SK-N-SH (cell line): ENCODE measurements around the gene MARK3. TPM values are rescaled to one million over a fixed set of nuclear protein-coding genes. Genes with fewer than 3 reads are reported as not detected.

Experiments used
- CTCF ChIA-PET: fragments of 300-600, 350-600 bp; formaldehyde crosslinking; extraction: SDS; loops from one replicate; lab custom pipeline; 2021; lab: Yijun Ruan, JAX
- POLR2A ChIA-PET: fragments of 350-600 bp; sonication (Branson Sonifier 250); formaldehyde crosslinking; extraction: SDS; loops from one replicate; lab custom pipeline; 2020; ENCODE audit warnings: antibody characterized with exemption, inconsistent platforms; lab: Yijun Ruan, JAX
- DNase-seq: peaks from one replicate; pipeline ENCODE4 v3.0.0; 2012
- H2AFZ ChIP-seq: fragments of 200-600 bp; sonication (generic); 2 replicates; pipeline ENCODE4 v1.8.1; 2016; ENCODE audit warnings: antibody characterized with exemption, mild to moderate bottlenecking, low read depth
- H3F3A ChIP-seq: fragments of 200-600 bp; sonication (generic); replicated peaks from 2 replicates; pipeline ENCODE3; 2016; ENCODE audit warnings: antibody characterized with exemption, mild to moderate bottlenecking; ENCODE audit not compliant: insufficient read depth
- H3K27ac ChIP-seq, 2 experiments: fragments of 200-500 bp in 1 of 2; fragments of 200-600 bp in 1 of 2; sonication (Bioruptor generic) in 1 of 2; sonication (generic), shearing (Covaris generic) in 1 of 2; 2 replicates each; pipeline versions ENCODE4 v1.5.1 to v1.6.1; 2014 to 2016; ENCODE audit warnings: low read depth in 2 of 2, inconsistent platforms in 1 of 2, low read length in 1 of 2, mild to moderate bottlenecking in 1 of 2, mixed read lengths in 1 of 2
- H3K27me3 ChIP-seq: fragments of 200-600 bp; sonication (generic), shearing (Covaris generic); 2 replicates; pipeline ENCODE4 v1.6.1; 2016; ENCODE audit warnings: mixed run types; ENCODE audit not compliant: insufficient read depth
- H3K36me3 ChIP-seq, 2 experiments: fragments of 200-500 bp in 1 of 2; fragments of 200-600 bp in 1 of 2; sonication (Bioruptor generic) in 1 of 2; sonication (generic) in 1 of 2; replicated peaks in 1 of 2; 2 replicates each; pipeline versions ENCODE3 to v1.5.1; 2014 to 2016; ENCODE audit warnings: low read length in 1 of 2, mild to moderate bottlenecking in 1 of 2; ENCODE audit not compliant: insufficient read depth in 2 of 2, control insufficient read depth in 1 of 2
- H3K4me1 ChIP-seq, 2 experiments: fragments of 200-500 bp in 1 of 2; fragments of 200-600 bp in 1 of 2; sonication (Bioruptor generic) in 1 of 2; sonication (generic), shearing (Covaris generic) in 1 of 2; 2 replicates each; pipeline versions ENCODE4 v1.5.1 to v1.6.1; 2014 to 2016; ENCODE audit warnings: low read depth in 1 of 2, low read length in 1 of 2, mixed run types in 1 of 2; ENCODE audit not compliant: insufficient read depth in 2 of 2, control insufficient read depth in 1 of 2
- H3K4me2 ChIP-seq: fragments of 200-600 bp; sonication (generic), shearing (Covaris generic); 2 replicates; pipeline ENCODE4 v1.6.1; 2017; ENCODE audit warnings: mixed run types
- H3K4me3 ChIP-seq, 2 experiments: fragments of 200-500 bp in 1 of 2; fragments of 200-600 bp in 1 of 2; sonication (Bioruptor generic) in 1 of 2; sonication (generic), shearing (Covaris generic) in 1 of 2; 2 replicates each; pipeline versions ENCODE4 v1.5.1 to v1.8.1; 2014 to 2016; ENCODE audit warnings: low read depth in 2 of 2, inconsistent platforms in 1 of 2, low read length in 1 of 2, mild to moderate bottlenecking in 1 of 2, mixed read lengths in 1 of 2, moderate library complexity in 1 of 2
- H3K79me2 ChIP-seq: fragments of 200-600 bp; sonication (generic); 2 replicates; pipeline ENCODE4 v1.8.1; 2017; ENCODE audit warnings: mild to moderate bottlenecking; ENCODE audit not compliant: insufficient read depth
- H3K9ac ChIP-seq: fragments of 200-600 bp; sonication (generic); 2 replicates; pipeline ENCODE4 v1.6.1; 2017; ENCODE audit warnings: mixed run types
- H3K9me2 ChIP-seq: fragments of 200-600 bp; sonication (generic); 2 replicates; pipeline ENCODE4 v1.6.1; 2017; ENCODE audit warnings: mixed run types
- H3K9me3 ChIP-seq: fragments of 200-600 bp; sonication (generic); 2 replicates; pipeline ENCODE4 v1.6.1; 2017; ENCODE audit warnings: mixed run types, mild to moderate bottlenecking, moderate library complexity
- H4K20me1 ChIP-seq: fragments of 200-600 bp; sonication (generic); 2 replicates; pipeline ENCODE4 v1.6.1; 2017; ENCODE audit warnings: mild to moderate bottlenecking, mixed run types; ENCODE audit not compliant: insufficient read depth
- CTCF ChIP-seq: fragments of 200-600 bp; sonication (generic); IDR thresholded peaks from 2 replicates; pipeline ENCODE4 v1.6.1; 2017; ENCODE audit warnings: antibody characterized with exemption, mild to moderate bottlenecking, moderate library complexity
- EZH2phosphoT487 ChIP-seq: fragments of 200-600 bp; sonication (generic); IDR thresholded peaks from 2 replicates; pipeline ENCODE4 v1.6.1; 2017; ENCODE audit warnings: low read depth, mixed run types, mild to moderate bottlenecking, antibody characterized with exemption, moderate library complexity, borderline replicate concordance
- FOXJ3 ChIP-seq: sonication (generic); formaldehyde crosslinking; IDR thresholded peaks from 2 replicates; pipeline ENCODE4 v1.5.1; 2020; ENCODE audit warnings: mild to moderate bottlenecking, missing genetic modification reagents
- IRF3 ChIP-seq: fragments of 150-350 bp; IDR thresholded peaks from 2 replicates; pipeline ENCODE4 v1.6.1; 2016; ENCODE audit warnings: mild to moderate bottlenecking, low read depth, low read length
- JUND ChIP-seq: IDR thresholded peaks from 2 replicates; pipeline ENCODE4 v1.4.0; 2012
- RAD21 ChIP-seq: IDR thresholded peaks from 2 replicates; pipeline ENCODE4 v1.6.1; 2012; ENCODE audit warnings: mild to moderate bottlenecking, low read length
- TAF1 ChIP-seq: IDR thresholded peaks from 2 replicates; pipeline ENCODE4 v1.6.1; 2012; ENCODE audit warnings: low read depth, mild to moderate bottlenecking, low read length, moderate library complexity, borderline replicate concordance
- TEAD4 ChIP-seq: IDR thresholded peaks from 2 replicates; pipeline ENCODE4 v1.4.0; 2012; ENCODE audit warnings: mild to moderate bottlenecking, borderline replicate concordance; ENCODE audit not compliant: insufficient read depth
- USF1 ChIP-seq: IDR thresholded peaks from 2 replicates; pipeline ENCODE4 v1.4.0; 2012; ENCODE audit warnings: low read depth, borderline replicate concordance
- WGBS: methylation state at CpG from one replicate; pipeline ENCODE4 v1.1.6; 2017; ENCODE audit warnings: low lambda C conversion rate; 5-methylcytosine and 5-hydroxymethylcytosine counted together
- polyA plus RNA-seq, 3 experiments: library from polyadenylated mRNA; depleted of rRNA; stranded (reverse); fragments of >200 nt; gene quantifications; 2 replicates each; pipeline ENCODE4 v1.2.3, GENCODE V29; 2012

MARK3 gene
- polyA plus RNA-seq, 1 of the 3 experiments (the other 2 are of a cell fraction), result 73.4 TPM

GRCh38 chr14:103538291-103539055 lies 153.3 kb downstream of the MARK3 start:
- POLR2A ChIA-PET, result interaction anchor here (0.8 kb wide), 1 partner anchor 16 kb away, joined by 5 read pairs; the partner anchor contains the start of gene CKB
- H3K9me2 ChIP-seq, result no peaks in the 10 kb centered on the region
- H3K4me2 ChIP-seq, result no peak overlapping the region
- peaks cover 16 to 35% of the 10 kb centered on the region in 2 experiments; a peak in 3 of 4 replicates for H3K4me1 ChIP-seq
- 66% methylated on average over 13 of the region's 30 CpGs for WGBS
- no peak overlapping the region for H3K9ac ChIP-seq
- H3F3A ChIP-seq, result peaks cover 13% of the 10 kb centered on the region
- CTCF ChIA-PET, result interaction anchor here (0.8 to 6.5 kb wide), 7 partner anchors 9 to 38 kb away, joined by 3 to 72 read pairs (median 3); partner anchors contain the start of genes CKB and TRMT61A
- no peaks in the 10 kb centered on the region for H3K9me3 ChIP-seq
- H3K27ac ChIP-seq, result no peak overlapping the region
- H3K79me2 ChIP-seq, result no peaks in the 10 kb centered on the region
- peak; percentile 64 for DNase-seq
- no peak for TF ChIP-seq JUND
- TF ChIP-seq IRF3, result no peak
- no peak for TF ChIP-seq TEAD4
- no peak for TF ChIP-seq RAD21
- TF ChIP-seq FOXJ3 (CRISPR knock-in tag), result no peak
- no peak for TF ChIP-seq EZH2phosphoT487
- TF ChIP-seq USF1, result no peak
- TF ChIP-seq CTCF, result no peak
- TF ChIP-seq TAF1, result no peak
- no peak overlapping the region for H3K4me3 ChIP-seq
- no peaks in the 10 kb centered on the region for H3K27me3 ChIP-seq
- H2AFZ ChIP-seq, result no peak overlapping the region
- no peaks in the 10 kb centered on the region for H4K20me1 ChIP-seq
- peaks cover 0 to 11% of the 10 kb centered on the region in 2 experiments for H3K36me3 ChIP-seq
